DND-41 (cell line): ENCODE results near the gene STON2.

Experiments
- ATAC-seq: fragments of 200-7000 bp; cut with Tn5 transposase; 3 replicates; pipeline ENCODE4 v1.9.1; 2021; ENCODE audit warnings: low read depth; ENCODE audit not compliant: insufficient read depth
- DNase-seq: peaks from one replicate; pipeline ENCODE4 v3.0.0-alpha.2; 2020
- H2AFZ ChIP-seq: 2 replicates; pipeline ENCODE4 v1.6.0; 2012; ENCODE audit warnings: low read depth, low read length
- H3K27ac ChIP-seq: 2 replicates; pipeline ENCODE4 v1.5.1; 2012; ENCODE audit warnings: low read length, inconsistent platforms
- H3K27me3 ChIP-seq: fragments of 200-600 bp; sonication (generic); 2 replicates; pipeline ENCODE4 v1.6.0; 2012; ENCODE audit warnings: low read length, mild to moderate bottlenecking, inconsistent platforms; ENCODE audit not compliant: insufficient read depth, poor library complexity
- H3K36me3 ChIP-seq: 2 replicates; pipeline ENCODE4 v1.5.1; 2012; ENCODE audit warnings: low read length, inconsistent platforms; ENCODE audit not compliant: insufficient read depth
- H3K4me1 ChIP-seq: 2 replicates; pipeline ENCODE4 v1.5.1; 2012; ENCODE audit warnings: mild to moderate bottlenecking, low read length; ENCODE audit not compliant: insufficient read depth
- H3K4me2 ChIP-seq: 2 replicates; pipeline ENCODE4 v1.6.0; 2012; ENCODE audit warnings: mild to moderate bottlenecking, moderate library complexity, low read length, inconsistent platforms; ENCODE audit not compliant: insufficient read depth
- H3K4me3 ChIP-seq, 2 experiments: fragments of 200-600 bp in 1 of 2; shearing (Covaris generic) in 1 of 2; 2 replicates each; pipeline ENCODE4 v1.5.1; 2012 to 2016; ENCODE audit warnings: inconsistent platforms in 2 of 2, low read length in 2 of 2, mild to moderate bottlenecking in 2 of 2, low read depth in 1 of 2, moderate library complexity in 1 of 2
- H3K79me2 ChIP-seq: 2 replicates; pipeline ENCODE4 v1.6.0; 2012; ENCODE audit warnings: low read length, inconsistent platforms; ENCODE audit not compliant: insufficient read depth
- H3K9ac ChIP-seq: 2 replicates; pipeline ENCODE4 v1.6.0; 2012; ENCODE audit warnings: low read depth, mild to moderate bottlenecking, inconsistent platforms, low read length, moderate library complexity
- H3K9me3 ChIP-seq: 2 replicates; pipeline ENCODE4 v1.5.1; 2012; ENCODE audit warnings: low read length, moderate library complexity, mild to moderate bottlenecking, inconsistent platforms; ENCODE audit not compliant: insufficient read depth, severe bottlenecking
- H4K20me1 ChIP-seq: 2 replicates; pipeline ENCODE4 v1.6.0; 2012; ENCODE audit warnings: low read length; ENCODE audit not compliant: insufficient read depth
- CTCF ChIP-seq: IDR thresholded peaks from 2 replicates; pipeline ENCODE4 v1.5.1; 2012; ENCODE audit warnings: borderline replicate concordance, low read length, moderate library complexity, mild to moderate bottlenecking; ENCODE audit not compliant: poor library complexity, severe bottlenecking; ENCODE audit errors: extremely low read depth
- EZH2 ChIP-seq: IDR thresholded peaks from 3 replicates; pipeline ENCODE4 v1.6.1; 2012; ENCODE audit warnings: borderline replicate concordance, low read depth, mild to moderate bottlenecking, moderate library complexity, low read length, inconsistent platforms; ENCODE audit not compliant: severe bottlenecking

STON2 gene

GRCh38 chr14:81313200-81313599, 86.9 kb downstream of the STON2 start:
- no peaks in the 10 kb centered on the region for H3K79me2 ChIP-seq
- TF ChIP-seq CTCF: no peak
- TF ChIP-seq EZH2: no peak
- ATAC-seq: no peak
- no peaks in the 10 kb centered on the region for H3K4me1 ChIP-seq
- H3K9me3 ChIP-seq: no peaks in the 10 kb centered on the region
- H3K9ac ChIP-seq: no peak overlapping the region
- no peak overlapping the region for H3K4me3 ChIP-seq
- H2AFZ ChIP-seq: no peak overlapping the region
- H3K36me3 ChIP-seq: no peaks in the 10 kb centered on the region
- no peak for DNase-seq
- no peak overlapping the region for H3K27ac ChIP-seq
- no peaks in the 10 kb centered on the region for H4K20me1 ChIP-seq
- H3K4me2 ChIP-seq: no peak overlapping the region
- peaks cover 3% of the 10 kb centered on the region for H3K27me3 ChIP-seq

GRCh38 chr14:81312289-81312876, 87.7 kb downstream of the STON2 start:
- H3K27ac ChIP-seq: no peak overlapping the region
- ATAC-seq (no peak), DNase-seq (no peak)
- TF ChIP-seq EZH2: no peak
- TF ChIP-seq CTCF: no peak
- H2AFZ ChIP-seq: no peak overlapping the region
- no peaks in the 10 kb centered on the region for H3K4me1 ChIP-seq
- H4K20me1 ChIP-seq: no peaks in the 10 kb centered on the region
- H3K27me3 ChIP-seq: peaks cover 3% of the 10 kb centered on the region
- no peaks in the 10 kb centered on the region for H3K9me3 ChIP-seq
- no peak overlapping the region for H3K4me2 ChIP-seq
- no peak overlapping the region for H3K9ac ChIP-seq
- no peak overlapping the region for H3K4me3 ChIP-seq
- no peaks in the 10 kb centered on the region for H3K36me3 ChIP-seq
- H3K79me2 ChIP-seq: no peaks in the 10 kb centered on the region

DNA sequence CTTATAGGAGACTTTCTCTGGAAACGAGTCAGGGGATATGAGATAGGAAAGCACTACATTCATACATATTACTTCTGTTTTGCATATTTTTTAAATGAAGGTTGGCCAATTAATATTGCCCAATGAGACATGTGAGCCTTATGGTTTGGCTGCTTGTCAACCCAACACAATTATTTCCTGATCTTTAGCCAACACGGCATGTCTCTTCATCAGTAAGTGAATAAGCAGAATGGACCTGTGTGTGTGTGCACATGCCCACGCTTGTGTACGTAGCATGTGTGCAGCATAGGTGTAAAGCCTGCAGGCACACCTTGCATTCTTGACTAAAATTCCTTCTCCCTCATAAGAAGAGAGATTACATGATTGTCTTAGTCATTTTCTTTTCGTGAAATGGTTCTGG, 88.3 kb downstream of the STON2 start:
- H3K27ac ChIP-seq: no peak overlapping the region
- no peaks in the 10 kb centered on the region for H3K4me1 ChIP-seq
- TF ChIP-seq EZH2: no peak
- no peak for TF ChIP-seq CTCF
- no peaks in the 10 kb centered on the region for H4K20me1 ChIP-seq
- ATAC-seq (no peak), DNase-seq (no peak)
- no peaks in the 10 kb centered on the region for H3K36me3 ChIP-seq
- no peak overlapping the region for H3K9ac ChIP-seq
- no peak overlapping the region for H2AFZ ChIP-seq
- H3K9me3 ChIP-seq: no peaks in the 10 kb centered on the region
- peaks cover 3% of the 10 kb centered on the region for H3K27me3 ChIP-seq
- H3K4me3 ChIP-seq: no peak overlapping the region
- no peaks in the 10 kb centered on the region for H3K79me2 ChIP-seq
- no peak overlapping the region for H3K4me2 ChIP-seq

DNA sequence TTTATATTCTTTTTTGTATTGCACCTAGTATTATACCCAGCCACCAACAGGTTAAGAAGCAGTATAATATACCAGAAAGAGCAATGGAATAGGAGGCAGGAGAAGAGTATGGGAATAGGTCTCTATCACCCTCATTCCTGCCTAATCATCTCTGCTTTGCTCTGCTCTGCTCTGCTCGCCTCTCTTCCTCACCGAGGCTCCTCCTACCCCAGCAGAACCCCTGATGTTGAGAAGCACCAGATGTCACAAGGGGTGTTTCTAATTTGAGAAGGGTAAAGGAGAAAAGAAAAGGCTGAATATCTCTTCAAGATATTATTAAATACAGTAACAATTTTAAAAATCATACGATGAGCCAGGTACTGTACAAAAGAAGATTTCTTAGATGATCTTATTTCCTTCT, 89.0 kb downstream of the STON2 start:
- Histone ChIP-seq H3K27me3 (peaks cover 3% of the 10 kb centered on the region), H3K4me1 (no peaks in the 10 kb centered on the region), H3K36me3 (no peaks in the 10 kb centered on the region), H3K4me2 (no peak overlapping the region), H3K4me3 (no peak overlapping the region), H3K9ac (no peak overlapping the region), H3K9me3 (no peaks in the 10 kb centered on the region), H3K27ac (no peak overlapping the region), H3K79me2 (no peaks in the 10 kb centered on the region), H4K20me1 (no peaks in the 10 kb centered on the region), H2AFZ (no peak overlapping the region)
- TF ChIP-seq CTCF (no peak), EZH2 (no peak)
- no peak for DNase-seq
- no peak for ATAC-seq
